ENCODE results near the gene HOMEZ.

GRCh38 chr14:23320584-23321571 lies 34.9 kb upstream of the HOMEZ start, which contains the start of gene PABPN1:
- TF ChIP-seq EZH2 (IDR thresholded peaks at IDR 0.05; ENCODE audit: low read depth, unreplicated experiment) (no peak), CTCF (conservative IDR thresholded peaks at IDR 0.05; ENCODE audit: low read depth in 2 of 2) (no peak), POLR2AphosphoS5 (IDR thresholded peaks at IDR 0.05; ENCODE audit: low read depth) (peak; percentile 58), EZH2phosphoT487 (IDR thresholded peaks at IDR 0.05; ENCODE audit: unreplicated experiment) (no peak), ZNF114 (CRISPR knock-in tag; IDR thresholded peaks at IDR 0.05) (no peak), JUNB (IDR thresholded peaks at IDR 0.05; ENCODE audit: unreplicated experiment) (no peak), CREB1 (CRISPR knock-in tag; IDR thresholded peaks at IDR 0.05; ENCODE audit: low read depth) (peak; percentile 89), REST (IDR thresholded peaks at IDR 0.05; ENCODE audit: unreplicated experiment) (no peak), STAT1 (IDR thresholded peaks at IDR 0.05; ENCODE audit: unreplicated experiment) (no peak), ZNF331 (CRISPR knock-in tag; IDR thresholded peaks at IDR 0.05; ENCODE audit: low read depth) (no peak)
